SW 1271 (cell line): ENCODE results near the gene HPX.

Source experiments
- DNase-seq, 2 experiments: peaks; one replicate each; lab custom pipeline; 2025; lab: John Stamatoyannopoulos, UW

Gene HPX

GRCh38 chr11:6458352-6459098 is 17.7 kb upstream of the HPX start:
- no peak for DNase-seq

- DNase-seq, result no peak
Observed at GRCh38 chr11:6457581-6458320, 17.0 kb upstream of the HPX start.

- DNase-seq, result no peak
Observed at GRCh38 chr11:6456361-6457073, 15.7 kb upstream of the HPX start.

GRCh38 chr11:6455070-6455469 is 14.3 kb upstream of the HPX start:
- no peak for DNase-seq

- no peak for DNase-seq
Observed at GRCh38 chr11:6453152-6453551, 12.4 kb upstream of the HPX start.

- DNase-seq, result no peak
Observed at GRCh38 chr11:6452219-6452618, 11.4 kb upstream of the HPX start.

GRCh38 chr11:6448574-6448973 is 7.8 kb upstream of the HPX start:
- DNase-seq, result no peak

GRCh38 chr11:6443269-6444003 is 2.6 kb upstream of the HPX start:
- DNase-seq, result peak in 1 of 2 experiments; percentile 18

GRCh38 chr11:6442441-6442840 is 1.7 kb upstream of the HPX start:
- DNase-seq, result no peak

GRCh38 chr11:6438979-6439571 is 1.7 kb downstream of the HPX start:
- peak in 1 of 2 experiments; percentile 37 for DNase-seq

- DNase-seq, result no peak
Observed at GRCh38 chr11:6437993-6438392, 2.8 kb downstream of the HPX start.

GRCh38 chr11:6437423-6437822 is 3.4 kb downstream of the HPX start:
- DNase-seq, result no peak

- no peak for DNase-seq
Observed at GRCh38 chr11:6433998-6434660, 6.7 kb downstream of the HPX start.

- DNase-seq, result peak in 1 of 2 experiments; percentile 24
Observed at GRCh38 chr11:6431861-6432260, 8.9 kb downstream of the HPX start.

- no peak for DNase-seq
Observed at GRCh38 chr11:6427516-6427915, 13.3 kb downstream of the HPX start.

- DNase-seq, result no peak
Observed at GRCh38 chr11:6420677-6421076, 20.1 kb downstream of the HPX start.

- DNase-seq, result peak in 1 of 2 experiments; percentile 30
Observed at GRCh38 chr11:6419009-6419631, 21.7 kb downstream of the HPX start, which contains the start of gene APBB1. APBB1 (minus strand) TSS chr11:6419094; CDS start chr11:6411347, 7,747 bp downstream.

- no peak for DNase-seq
Observed at GRCh38 chr11:6418557-6419008, 22.2 kb downstream of the HPX start.

GRCh38 chr11:6417907-6418556 is 22.8 kb downstream of the HPX start:
- DNase-seq, result no peak

- DNase-seq, result no peak
Observed at GRCh38 chr11:6415797-6416196, 25.0 kb downstream of the HPX start.
